ENCODE results near the gene NF2.

DNA sequence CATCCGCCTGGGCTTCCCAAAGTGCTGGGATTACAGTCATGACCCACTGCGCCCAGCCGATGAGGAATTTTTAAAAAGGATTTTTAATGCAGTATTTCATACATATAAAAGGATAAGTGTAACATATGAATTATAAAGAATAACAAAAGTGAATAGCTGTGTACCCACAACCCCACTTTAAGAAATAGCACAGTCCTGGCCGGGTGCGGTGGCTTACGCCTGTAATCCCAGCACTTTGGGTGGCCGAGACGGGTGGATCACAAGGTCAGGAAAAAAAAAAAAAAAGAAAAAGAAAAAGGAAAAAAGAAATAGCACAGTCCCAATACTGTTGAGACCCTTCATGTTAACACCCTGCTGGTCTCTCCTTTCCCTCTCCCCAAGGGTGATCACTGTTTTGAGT is 62.1 kb downstream of the NF2 start:
- TF ChIP-seq FOXS1 (CRISPR knock-in tag; IDR thresholded peaks at IDR 0.05) (no peak), CTCF (IDR thresholded peaks at IDR 0.05) (no peak), RNF2 (IDR thresholded peaks at IDR 0.05; ENCODE audit: borderline replicate concordance, low read depth) (no peak), KDM1A (IDR thresholded peaks at IDR 0.05; ENCODE audit: low read depth) (no peak), EP300 (IDR thresholded peaks at IDR 0.05) (no peak), CEBPB (IDR thresholded peaks at IDR 0.05) (no peak), POLR2A (IDR thresholded peaks at IDR 0.05; ENCODE audit: low read length) (no peak), TFCP2L1 (CRISPR knock-in tag; IDR thresholded peaks at IDR 0.05) (no peak)
- TF ChIP-seq, protein P1, sequence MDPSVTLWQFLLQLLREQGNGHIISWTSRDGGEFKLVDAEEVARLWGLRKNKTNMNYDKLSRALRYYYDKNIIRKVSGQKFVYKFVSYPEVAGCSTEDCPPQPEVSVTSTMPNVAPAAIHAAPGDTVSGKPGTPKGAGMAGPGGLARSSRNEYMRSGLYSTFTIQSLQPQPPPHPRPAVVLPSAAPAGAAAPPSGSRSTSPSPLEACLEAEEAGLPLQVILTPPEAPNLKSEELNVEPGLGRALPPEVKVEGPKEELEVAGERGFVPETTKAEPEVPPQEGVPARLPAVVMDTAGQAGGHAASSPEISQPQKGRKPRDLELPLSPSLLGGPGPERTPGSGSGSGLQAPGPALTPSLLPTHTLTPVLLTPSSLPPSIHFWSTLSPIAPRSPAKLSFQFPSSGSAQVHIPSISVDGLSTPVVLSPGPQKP (IDR thresholded peaks at IDR 0.05; ENCODE audit: low read depth, low read length): no peak

Measured in A549 (cell line).